CD4-positive, alpha-beta T cell treated with Interleukin-15 for 1 hour (primary cell): ENCODE measurements around the gene MCF2L.

Experiments used
- DNase-seq: peaks from one replicate; pipeline ENCODE4 v3.0.0-alpha.2; 2020

The MCF2L gene

GRCh38 chr13:113000575-113000974, 31.6 kb downstream of the MCF2L start:
- DNase-seq: no peak

GRCh38 chr13:113001241-113002140, 32.5 kb downstream of the MCF2L start:
- no peak for DNase-seq

- DNase-seq: no peak
Measured at GRCh38 chr13:113002206-113002912, 33.3 kb downstream of the MCF2L start.

GRCh38 chr13:113002913-113003290, 33.9 kb downstream of the MCF2L start:
- no peak for DNase-seq

GRCh38 chr13:113004126-113004525, 35.1 kb downstream of the MCF2L start:
- no peak for DNase-seq

- DNase-seq: no peak
Measured at GRCh38 chr13:113005076-113005865, 36.3 kb downstream of the MCF2L start.

- DNase-seq: no peak
Measured at GRCh38 chr13:113005997-113006396, 37.0 kb downstream of the MCF2L start.

GRCh38 chr13:113006660-113007059, 37.6 kb downstream of the MCF2L start:
- DNase-seq: no peak

GRCh38 chr13:113008851-113009250, 39.8 kb downstream of the MCF2L start:
- no peak for DNase-seq

GRCh38 chr13:113009743-113010509, 40.9 kb downstream of the MCF2L start:
- no peak for DNase-seq

GRCh38 chr13:113010510-113010865, 41.5 kb downstream of the MCF2L start:
- no peak for DNase-seq

GRCh38 chr13:113013303-113013702, 44.3 kb downstream of the MCF2L start:
- no peak for DNase-seq

GRCh38 chr13:113013878-113014751, 45.1 kb downstream of the MCF2L start:
- DNase-seq: no peak

GRCh38 chr13:113014752-113015745, 46.0 kb downstream of the MCF2L start:
- DNase-seq: no peak

GRCh38 chr13:113015826-113016525, 47.0 kb downstream of the MCF2L start:
- DNase-seq: no peak

- DNase-seq: no peak
Measured at GRCh38 chr13:113016526-113017295, 47.7 kb downstream of the MCF2L start.

- no peak for DNase-seq
Measured at GRCh38 chr13:113017506-113018215, 48.6 kb downstream of the MCF2L start.
